Heart left ventricle (tissue), 16 donors: ENCODE data around the gene DLG4. TPM values are rescaled to one million over a fixed set of nuclear protein-coding genes. Genes with fewer than 3 reads are reported as not detected.

Experiments
- ATAC-seq, 4 donors: fragments of 200-7000 bp; cut with Tn5 transposase; one replicate each; pipeline ENCODE4 v1.9.1; 2020 to 2022; ENCODE audit warnings: moderate library complexity in 4 of 4, mild to moderate bottlenecking in 3 of 4, moderate number of reproducible peaks in 1 of 4
- DNase-seq, 5 donors: peaks; one replicate each; pipeline ENCODE4 v3.0.0-alpha.2; 2020
- H3K27ac ChIP-seq, 12 donors: fragments of 200-600 bp; sonication (generic) in 4 of 12; one replicate each; pipeline versions ENCODE4 v1.5.0 to v1.8.0; 2016 to 2022; ENCODE audit warnings: mild to moderate bottlenecking in 2 of 12
- H3K27me3 ChIP-seq, 9 donors: fragments of 200-600 bp; sonication (generic) in 2 of 9; one replicate each; pipeline versions ENCODE4 v1.5.1 to v1.8.0; 2016 to 2022; ENCODE audit warnings: mild to moderate bottlenecking in 3 of 9
- H3K36me3 ChIP-seq, 9 donors: fragments of 200-600 bp; sonication (generic) in 2 of 9; one replicate each; pipeline versions ENCODE4 v1.5.0 to v1.8.0; 2018 to 2022; ENCODE audit warnings: mild to moderate bottlenecking in 2 of 9
- H3K4me1 ChIP-seq, 12 donors: fragments of 200-600 bp; sonication (generic) in 4 of 12; one replicate each; pipeline versions ENCODE4 v1.5.0 to v1.8.0; 2016 to 2022; ENCODE audit warnings: mild to moderate bottlenecking in 3 of 12
- H3K4me3 ChIP-seq, 12 donors: fragments of 200-600 bp; sonication (generic) in 4 of 12; one replicate each; pipeline versions ENCODE4 v1.5.0 to v1.8.0; 2017 to 2022; ENCODE audit warnings: mild to moderate bottlenecking in 9 of 12, moderate library complexity in 4 of 12
- H3K9me3 ChIP-seq, 12 donors: fragments of 200-600 bp; sonication (generic) in 4 of 12; one replicate each; pipeline versions ENCODE4 v1.5.0 to v1.8.0; 2016 to 2022; ENCODE audit warnings: mild to moderate bottlenecking in 1 of 12
- POLR2A ChIP-seq, 2 donors: fragments of 450-650 bp; IDR thresholded peaks; one replicate each; pipeline ENCODE4 v1.6.1; 2017; ENCODE audit warnings: antibody characterized with exemption in 2 of 2, mild to moderate bottlenecking in 2 of 2, moderate library complexity in 2 of 2
- WGBS, 4 donors: extraction: QIAGEN DNeasy Blood & Tissue Kit in 2 of 4; methylation state at CpG; one replicate each; pipeline versions ENCODE4 v1.1.5 to v1.1.7; 2013 to 2018; 5-methylcytosine and 5-hydroxymethylcytosine counted together
- intact Hi-C, 10 donors: fragments of 100-400 bp; cut with DNase I; formaldehyde crosslinking; loops; one replicate each; pipeline versions ENCODE4 v1.11.1 to v1.14.2; 2022
- polyA plus RNA-seq, 2 donors: library from polyadenylated mRNA; stranded (reverse); fragments of 200-250 nt; gene quantifications; one replicate each; pipeline ENCODE4 v1.2.3, GENCODE V29; 2013
- total RNA-seq, 9 donors: library from RNA; depleted of rRNA in 2 of 9; stranded (reverse); fragments of >200 nt in 2 of 9; fragmentation: NEBNext Ultra II Directional in 3 of 9; extraction: Animal tissue kit (Norgen Biotek cat#: 25700) in 3 of 9; gene quantifications; one replicate each; pipeline versions ENCODE4 v1.1.0 to v1.2.4, GENCODE V29; 2016 to 2023
- TF ChIP-seq, protein P1 (sequence below), 12 donors: fragments of 200-600 bp; sonication (generic) in 4 of 12; IDR thresholded peaks; one replicate each; pipeline versions ENCODE4 v1.5.0 to v1.8.0; 2018 to 2022; ENCODE audit warnings: antibody characterized with exemption in 12 of 12, mild to moderate bottlenecking in 5 of 12
- donor health status: ischemic (EF 13 %, LVEDD 7.1; RV severe dilation, severe dysfunction).
- donor health status: healthy with polysubstance abuse.
- donor health status: DM: no; HTN: yes; CAD: no.
- donor health status: DM: no; HTN: no; CAD: no.
- donor health status: ischemic (EF 25% LVEDD 6.9; RV normal size, moderate dysfunction).
- donor health status: ischemic (EF 25% LVEDD 5.7; RV mildly dilated, moderate dysfunction).
- donor health status: healthy.
- donor health status: DM: yes; HTN: yes; CAD: no.
- donor health status: ischemic (EF 35%, LVEDD 5.7; RV mildly dilated, moderate dysfunction).
- donor health status: nonischemic (EF 11% LVEDD 7.7; RV severe dilation, severe dysfunction).
- donor health status: DM: yes; HTN: yes; CAD: no.
- donor health status: PGD.
- donor health status: ischemic (EF 29% LVEDD 5.4; RV normal size, mild dysfunction).
- donor health status: nonischemic (EF 23%, LVEDD 6.1; RV moderate dilation, normal function).

Gene DLG4
- total and polyA plus RNA-seq, 11 donors = 5.3 to 24.3 (median 15.5) TPM

- Histone ChIP-seq H3K36me3 (no peaks in the 10 kb centered on the region), H3K4me1 (peaks cover 0 to 6% (median 0%) of the 10 kb centered on the region in 12 donors), H3K4me3 (no peak overlapping the region), H3K27ac (no peak overlapping the region), H3K9me3 (no peaks in the 10 kb centered on the region), H3K27me3 (peaks cover 0 to 34% (median under 1%) of the 10 kb centered on the region in 9 donors)
- DNase-seq (no peak), ATAC-seq (no peak)
- intact Hi-C loops = no loop called here
- TF ChIP-seq POLR2A (IDR thresholded peaks at IDR 0.05) = no peak
- TF ChIP-seq, protein P1, sequence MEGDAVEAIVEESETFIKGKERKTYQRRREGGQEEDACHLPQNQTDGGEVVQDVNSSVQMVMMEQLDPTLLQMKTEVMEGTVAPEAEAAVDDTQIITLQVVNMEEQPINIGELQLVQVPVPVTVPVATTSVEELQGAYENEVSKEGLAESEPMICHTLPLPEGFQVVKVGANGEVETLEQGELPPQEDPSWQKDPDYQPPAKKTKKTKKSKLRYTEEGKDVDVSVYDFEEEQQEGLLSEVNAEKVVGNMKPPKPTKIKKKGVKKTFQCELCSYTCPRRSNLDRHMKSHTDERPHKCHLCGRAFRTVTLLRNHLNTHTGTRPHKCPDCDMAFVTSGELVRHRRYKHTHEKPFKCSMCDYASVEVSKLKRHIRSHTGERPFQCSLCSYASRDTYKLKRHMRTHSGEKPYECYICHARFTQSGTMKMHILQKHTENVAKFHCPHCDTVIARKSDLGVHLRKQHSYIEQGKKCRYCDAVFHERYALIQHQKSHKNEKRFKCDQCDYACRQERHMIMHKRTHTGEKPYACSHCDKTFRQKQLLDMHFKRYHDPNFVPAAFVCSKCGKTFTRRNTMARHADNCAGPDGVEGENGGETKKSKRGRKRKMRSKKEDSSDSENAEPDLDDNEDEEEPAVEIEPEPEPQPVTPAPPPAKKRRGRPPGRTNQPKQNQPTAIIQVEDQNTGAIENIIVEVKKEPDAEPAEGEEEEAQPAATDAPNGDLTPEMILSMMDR (IDR thresholded peaks at IDR 0.05) = no peak
- WGBS, 4 donors = 33 to 47% (median 40%) methylated on average over 6 of the region's 6 CpGs
Observed at GRCh38 chr17:7146115-7146514, 73.5 kb downstream of the DLG4 start.

DNA sequence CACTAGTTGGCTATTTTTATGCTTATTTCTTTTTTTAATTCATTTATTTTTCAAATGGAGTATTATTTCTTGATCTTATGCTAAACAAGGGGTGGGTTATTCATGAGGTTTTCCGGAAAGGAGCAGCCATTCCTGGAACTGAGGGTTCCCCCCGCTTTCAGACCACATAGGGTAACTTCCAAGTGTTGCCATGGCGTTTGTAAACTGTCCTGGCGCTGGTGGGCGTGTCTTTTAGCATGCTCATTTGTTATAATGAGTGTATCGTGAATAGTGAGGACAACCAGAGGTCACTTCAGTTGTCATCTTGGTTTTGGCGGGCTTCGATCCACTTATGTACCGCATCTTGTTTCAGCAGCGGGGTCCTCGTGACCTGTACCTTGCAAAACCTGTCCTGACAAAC is 75.4 kb downstream of the DLG4 start:
- Histone ChIP-seq H3K27ac (no peak overlapping the region), H3K36me3 (no peaks in the 10 kb centered on the region), H3K4me3 (no peak overlapping the region), H3K4me1 (peaks cover 0 to 6% (median 0%) of the 10 kb centered on the region in 12 donors), H3K9me3 (no peaks in the 10 kb centered on the region), H3K27me3 (peaks cover 0 to 51% (median 6%) of the 10 kb centered on the region in 9 donors)
- ATAC-seq (no peak), DNase-seq (no peak)
- intact Hi-C loops = no loop called here
- WGBS, 4 donors = 77 to 82% (median 78%) methylated on average over 11 of the region's 11 CpGs
- TF ChIP-seq POLR2A (IDR thresholded peaks at IDR 0.05) = no peak
- TF ChIP-seq, protein P1 (IDR thresholded peaks at IDR 0.05) = no peak

DNA sequence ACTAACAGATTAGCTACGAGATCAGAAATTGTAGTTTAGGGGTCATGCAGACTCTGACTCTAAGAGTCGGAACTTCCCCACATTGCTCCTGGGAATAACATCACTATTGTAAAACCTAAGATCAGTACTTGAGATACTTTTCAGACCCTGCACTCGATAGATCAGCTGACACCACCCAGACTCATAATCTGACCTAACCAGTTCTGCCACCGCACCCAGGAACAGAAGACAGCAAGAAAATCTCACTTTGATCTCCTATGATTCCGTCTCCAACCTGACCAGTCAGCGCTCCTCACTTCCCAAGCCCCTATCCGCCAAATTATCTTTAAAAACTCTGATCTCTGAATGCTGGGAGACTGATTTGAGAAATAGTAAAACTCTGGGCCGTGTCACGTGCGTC is 77.8 kb downstream of the DLG4 start:
- Histone ChIP-seq H3K4me1 (peaks cover 0 to 13% (median 0%) of the 10 kb centered on the region in 12 donors), H3K4me3 (no peak overlapping the region), H3K9me3 (no peaks in the 10 kb centered on the region), H3K27me3 (peaks cover 3 to 73% (median 13%) of the 10 kb centered on the region in 9 donors), H3K36me3 (no peaks in the 10 kb centered on the region), H3K27ac (no peak overlapping the region)
- intact Hi-C loops = no loop called here
- no peak for TF ChIP-seq POLR2A (IDR thresholded peaks at IDR 0.05)
- TF ChIP-seq, protein P1 (IDR thresholded peaks at IDR 0.05) = no peak
- DNase-seq (no peak), ATAC-seq (no peak)
- 67 to 72% (median 71%) methylated on average over 10 of the region's 10 CpGs for WGBS, 4 donors

- H3K27me3 ChIP-seq = peaks cover 3 to 77% (median 13%) of the 10 kb centered on the region in 9 donors
- WGBS, 4 donors = 61 to 67% (median 63%) methylated on average over 10 of the region's 10 CpGs
- peak overlapping the region in 1 of 12 donors; percentile 41 for H3K4me3 ChIP-seq
- peak overlapping the region in 1 of 12 donors; percentile 83 for H3K27ac ChIP-seq
- DNase-seq (no peak), ATAC-seq (no peak)
- peaks cover 0 to 24% (median 0%) of the 10 kb centered on the region in 12 donors for H3K4me1 ChIP-seq
- no peaks in the 10 kb centered on the region for H3K36me3 ChIP-seq
- TF ChIP-seq, protein P1 (IDR thresholded peaks at IDR 0.05) = no peak
- TF ChIP-seq POLR2A (IDR thresholded peaks at IDR 0.05) = no peak
- H3K9me3 ChIP-seq = no peaks in the 10 kb centered on the region
- intact Hi-C loops = loop anchor here in 9 of 10 donors (5.0 to 10.0 kb wide), 2 partner anchors 225 to 227 kb away; no protein-coding TSS in a partner anchor
Observed at GRCh38 chr17:7139400-7139799, 80.2 kb downstream of the DLG4 start.
